Activated CD8-positive, alpha-beta T cell treated with anti-CD3 and anti-CD28 coated beads for 36 hours (primary cell): ENCODE results near the gene SHISA9. TPM values are rescaled to one million over a fixed set of nuclear protein-coding genes. Genes with fewer than 3 reads are reported as not detected.

ENCODE experiments used
- ATAC-seq: fragments of 200-7000 bp; cut with Tn5 transposase; one replicate; pipeline ENCODE4 v1.10.0; 2021; ENCODE audit warnings: mild to moderate bottlenecking, moderate library complexity
- CTCF ChIA-PET: fragments of 350-600 bp; sonication (Branson Sonifier 250); formaldehyde crosslinking; loops from one replicate; lab custom pipeline; 2021; ENCODE audit warnings: antibody characterized with exemption; lab: Charles Lee
- POLR2A ChIA-PET: fragments of 350-600 bp; sonication (Branson Sonifier 250); formaldehyde crosslinking; loops from one replicate; lab custom pipeline; 2021; ENCODE audit warnings: antibody characterized with exemption; lab: Charles Lee
- DNase-seq: peaks from one replicate; pipeline ENCODE4 v3.0.0-alpha.2; 2020
- H3K27ac Mint-ChIP-seq: one replicate; pipeline ENCODE4 v1.8.0; 2021; ENCODE audit warnings: mild to moderate bottlenecking, mixed read lengths
- H3K27me3 Mint-ChIP-seq: one replicate; pipeline ENCODE4 v1.8.0; 2021; ENCODE audit warnings: mixed read lengths
- H3K36me3 Mint-ChIP-seq: one replicate; pipeline ENCODE4 v1.8.0; 2021; ENCODE audit warnings: low read depth, mixed read lengths
- H3K4me1 Mint-ChIP-seq: one replicate; pipeline ENCODE4 v1.8.0; 2021; ENCODE audit warnings: low read depth, mixed read lengths
- H3K4me3 Mint-ChIP-seq: one replicate; pipeline ENCODE4 v1.8.0; 2021; ENCODE audit warnings: mild to moderate bottlenecking, moderate library complexity, mixed read lengths
- H3K9me3 Mint-ChIP-seq: one replicate; pipeline ENCODE4 v1.8.0; 2021; ENCODE audit warnings: mixed read lengths
- CTCF ChIP-seq: fragments of 200-600 bp; IDR thresholded peaks from one replicate; pipeline ENCODE4 v1.8.0; 2022; ENCODE audit warnings: antibody characterized with exemption, mild to moderate bottlenecking
- intact Hi-C: fragments of 100-400 bp; cut with micrococcal nuclease; formaldehyde crosslinking; loops from one replicate; pipeline ENCODE4 v1.10.0; 2022
- total RNA-seq, 2 experiments: library from RNA; stranded (reverse); gene quantifications; one replicate each; pipeline ENCODE4 v1.2.3, GENCODE V29; 2021

Gene SHISA9
- total RNA-seq, 2 experiments from 2014 or later, result not detected

GRCh38 chr16:13100970-13101369 is 199.6 kb downstream of the SHISA9 start:
- CTCF ChIA-PET, result no interaction called here
- Mint-ChIP-seq H3K4me3 (no peak overlapping the region), H3K36me3 (no peaks in the 10 kb centered on the region), H3K4me1 (no peaks in the 10 kb centered on the region), H3K9me3 (no peaks in the 10 kb centered on the region), H3K27me3 (no peaks in the 10 kb centered on the region), H3K27ac (no peak overlapping the region)
- ATAC-seq (no peak), DNase-seq (no peak)
- intact Hi-C loops, result no loop called here
- no peak for TF ChIP-seq CTCF
- POLR2A ChIA-PET, result no interaction called here

- no peak overlapping the region for H3K27ac Mint-ChIP-seq
- POLR2A ChIA-PET, result no interaction called here
- H3K4me3 Mint-ChIP-seq, result no peak overlapping the region
- CTCF ChIA-PET, result no interaction called here
- TF ChIP-seq CTCF, result no peak
- intact Hi-C loops, result no loop called here
- ATAC-seq, result no peak
- no peak for DNase-seq
- no peaks in the 10 kb centered on the region for H3K36me3 Mint-ChIP-seq
- H3K4me1 Mint-ChIP-seq, result no peaks in the 10 kb centered on the region
- H3K9me3 Mint-ChIP-seq, result peaks cover under 1% of the 10 kb centered on the region
- no peaks in the 10 kb centered on the region for H3K27me3 Mint-ChIP-seq
Measured at GRCh38 chr16:13101828-13102227, 200.4 kb downstream of the SHISA9 start.

GRCh38 chr16:13102401-13102800 is 201.0 kb downstream of the SHISA9 start:
- intact Hi-C loops, result no loop called here
- Mint-ChIP-seq H3K9me3 (peaks cover 2% of the 10 kb centered on the region), H3K4me3 (no peak overlapping the region), H3K27me3 (no peaks in the 10 kb centered on the region), H3K36me3 (no peaks in the 10 kb centered on the region), H3K4me1 (no peaks in the 10 kb centered on the region), H3K27ac (no peak overlapping the region)
- CTCF ChIA-PET, result no interaction called here
- no peak for TF ChIP-seq CTCF
- DNase-seq (no peak), ATAC-seq (no peak)
- POLR2A ChIA-PET, result no interaction called here

- Mint-ChIP-seq H3K4me3 (no peak overlapping the region), H3K36me3 (no peaks in the 10 kb centered on the region), H3K4me1 (no peaks in the 10 kb centered on the region), H3K27ac (no peak overlapping the region), H3K27me3 (no peaks in the 10 kb centered on the region), H3K9me3 (peaks cover 2% of the 10 kb centered on the region)
- ATAC-seq (no peak), DNase-seq (no peak)
- ChIA-PET POLR2A (no interaction called here), CTCF (interaction anchor here (0.5 kb wide), 1 partner anchor 71 kb away, joined by 3 read pairs; no protein-coding TSS in a partner anchor)
- TF ChIP-seq CTCF, result no peak
- intact Hi-C loops, result no loop called here
Measured at GRCh38 chr16:13103831-13104530, 202.6 kb downstream of the SHISA9 start.

- Mint-ChIP-seq H3K4me1 (no peaks in the 10 kb centered on the region), H3K4me3 (no peak overlapping the region), H3K36me3 (no peaks in the 10 kb centered on the region), H3K27me3 (no peaks in the 10 kb centered on the region), H3K27ac (no peak overlapping the region), H3K9me3 (peaks cover 2% of the 10 kb centered on the region)
- intact Hi-C loops, result no loop called here
- ChIA-PET POLR2A (no interaction called here), CTCF (no interaction called here)
- DNase-seq (no peak), ATAC-seq (no peak)
- no peak for TF ChIP-seq CTCF
Measured at GRCh38 chr16:13104772-13105171, 203.4 kb downstream of the SHISA9 start.
